ENCODE data around the gene TNFRSF6B.
A peak's percentile ranks its signal among the peaks of the same experiment; 100 is the strongest.

TNFRSF6B gene

GRCh38 chr20:63694584-63695423 is 1.6 kb upstream of the TNFRSF6B start:
- Histone ChIP-seq H3K27ac (replicated peaks) (no peak overlapping the region), H3K27me3 (ENCODE audit: insufficient read depth, poor library complexity, severe bottlenecking) (no peaks in the 10 kb centered on the region), H3K4me3 (replicated peaks; ENCODE audit: insufficient read depth, low read length) (no peak overlapping the region)
- TF ChIP-seq GABPA (IDR thresholded peaks at IDR 0.05; ENCODE audit: low read depth) = no peak
- no peak for TF ChIP-seq REST (IDR thresholded peaks at IDR 0.05; ENCODE audit: insufficient replicate concordance, low read depth)
- no peak for TF ChIP-seq POLR2AphosphoS5 (IDR thresholded peaks at IDR 0.05; ENCODE audit: low read depth)
- no peak for TF ChIP-seq SPI1 (IDR thresholded peaks at IDR 0.05; ENCODE audit: borderline replicate concordance, low read depth)
- TF ChIP-seq CTCF (IDR thresholded peaks at IDR 0.05; ENCODE audit: insufficient read depth, low read length) = no peak
- no peak for DNase-seq (ENCODE audit: low read depth in 1 of 2, low spot score in 1 of 2)

- Histone ChIP-seq H3K27ac (replicated peaks) (no peak overlapping the region), H3K27me3 (ENCODE audit: insufficient read depth, poor library complexity, severe bottlenecking) (no peaks in the 10 kb centered on the region), H3K4me3 (replicated peaks; ENCODE audit: insufficient read depth, low read length) (no peak overlapping the region)
- DNase-seq (ENCODE audit: low read depth in 1 of 2, low spot score in 1 of 2) = no peak
- no peak for TF ChIP-seq CTCF (IDR thresholded peaks at IDR 0.05; ENCODE audit: insufficient read depth, low read length)
- no peak for TF ChIP-seq GABPA (IDR thresholded peaks at IDR 0.05; ENCODE audit: low read depth)
- peak; percentile 40; the same call in 1 of the 2 replicates for TF ChIP-seq POLR2AphosphoS5 (IDR thresholded peaks at IDR 0.05; ENCODE audit: low read depth)
- TF ChIP-seq SPI1 (IDR thresholded peaks at IDR 0.05; ENCODE audit: borderline replicate concordance, low read depth) = no peak
These were observed 787 bp upstream of the TNFRSF6B start for GRCh38 chr20:63695424-63696305.

GRCh38 chr20:63696306-63696627 is 185 bp upstream of the TNFRSF6B start:
- TF ChIP-seq CTCF (IDR thresholded peaks at IDR 0.05; ENCODE audit: insufficient read depth, low read length) (no peak), POLR2AphosphoS5 (IDR thresholded peaks at IDR 0.05; ENCODE audit: low read depth) (peak; percentile 42)
- H3K27me3 ChIP-seq (ENCODE audit: insufficient read depth, poor library complexity, severe bottlenecking) = no peaks in the 10 kb centered on the region
- no peak overlapping the region for H3K27ac ChIP-seq (replicated peaks)
- no peak overlapping the region for H3K4me3 ChIP-seq (replicated peaks; ENCODE audit: insufficient read depth, low read length)
- DNase-seq (ENCODE audit: low read depth in 1 of 2, low spot score in 1 of 2) = peak in 1 of 2 experiments; percentile 21

GRCh38 chr20:63697357-63697867 is 960 bp downstream of the TNFRSF6B start:
- DNase-seq (ENCODE audit: low read depth in 1 of 2, low spot score in 1 of 2) = no peak
- Histone ChIP-seq H3K27me3 (ENCODE audit: insufficient read depth, poor library complexity, severe bottlenecking) (no peaks in the 10 kb centered on the region), H3K4me3 (replicated peaks; ENCODE audit: insufficient read depth, low read length) (no peak overlapping the region), H3K27ac (replicated peaks) (no peak overlapping the region)
- TF ChIP-seq CTCF (IDR thresholded peaks at IDR 0.05; ENCODE audit: insufficient read depth, low read length) (no peak), SPI1 (IDR thresholded peaks at IDR 0.05; ENCODE audit: borderline replicate concordance, low read depth) (no peak), GABPA (IDR thresholded peaks at IDR 0.05; ENCODE audit: low read depth) (no peak), REST (IDR thresholded peaks at IDR 0.05; ENCODE audit: insufficient replicate concordance, low read depth) (no peak), POLR2AphosphoS5 (IDR thresholded peaks at IDR 0.05; ENCODE audit: low read depth) (no peak)
